HG03159 (cell line): ENCODE measurements around the gene CADPS2.

Experiments used
- ATAC-seq: cut with Tn5 transposase; IDR thresholded peaks from one replicate; pipeline ENCODE4 v1.9.1; 2021; ENCODE audit warnings: mild to moderate bottlenecking, moderate library complexity; ENCODE audit not compliant: unreplicated experiment

The CADPS2 gene

GRCh38 chr7:122327969-122328368 lies 558.3 kb downstream of the CADPS2 start:
- no peak for ATAC-seq

- no peak for ATAC-seq
These were observed 569.5 kb downstream of the CADPS2 start for GRCh38 chr7:122316467-122317388.

GRCh38 chr7:122315507-122316466 lies 570.5 kb downstream of the CADPS2 start:
- no peak for ATAC-seq

- ATAC-seq: no peak
These were observed 572.0 kb downstream of the CADPS2 start for GRCh38 chr7:122314284-122314683.

GRCh38 chr7:122312789-122313188 lies 573.5 kb downstream of the CADPS2 start:
- no peak for ATAC-seq

- no peak for ATAC-seq
These were observed 574.4 kb downstream of the CADPS2 start for GRCh38 chr7:122311734-122312450.

GRCh38 chr7:122311050-122311700 lies 575.1 kb downstream of the CADPS2 start:
- ATAC-seq: no peak

- no peak for ATAC-seq
These were observed 575.9 kb downstream of the CADPS2 start for GRCh38 chr7:122310119-122311021.

- no peak for ATAC-seq
These were observed 576.8 kb downstream of the CADPS2 start for GRCh38 chr7:122309421-122309820.

- no peak for ATAC-seq
These were observed 579.0 kb downstream of the CADPS2 start for GRCh38 chr7:122307228-122307621.

GRCh38 chr7:122306320-122307227 lies 579.7 kb downstream of the CADPS2 start:
- no peak for ATAC-seq

- ATAC-seq: no peak
These were observed 580.6 kb downstream of the CADPS2 start for GRCh38 chr7:122305475-122306319.

- ATAC-seq: no peak
These were observed 581.3 kb downstream of the CADPS2 start for GRCh38 chr7:122304996-122305421.

- no peak for ATAC-seq
These were observed 581.8 kb downstream of the CADPS2 start, which contains the start of gene FEZF1 for GRCh38 chr7:122304319-122304975. TSS of gene FEZF1 (minus strand) at chr7:122304750. CDS start at chr7:122304437, 313 bp downstream.

- ATAC-seq: no peak
These were observed 582.5 kb downstream of the CADPS2 start for GRCh38 chr7:122303531-122304318.
